ENCODE measurements around the gene HBM. TPM values are rescaled to one million over a fixed set of nuclear protein-coding genes. Genes with fewer than 3 reads are reported as not detected.

Gene HBM
- total RNA-seq, 1 experiment from 2014 or later, result not detected

GRCh38 chr16:120756-121155 lies 45.0 kb upstream of the HBM start:
- H3K79me1 ChIP-seq (ENCODE audit: insufficient read depth, low read depth, low read length, poor library complexity, severe bottlenecking), result no peaks in the 10 kb centered on the region

More at GRCh38 chr16:120756-121155, 45.0 kb upstream of the HBM start:
- H3K27ac Mint-ChIP-seq, result peak overlapping the region in 1 of 3 experiments; percentile 64; a peak in 2 of 7 replicates
- Histone ChIP-seq H3K18ac (ENCODE audit: insufficient read length, low read depth, low read length) (no peak overlapping the region), H3K4ac (ENCODE audit: low read depth, low read length) (no peak overlapping the region), H2AFZ (ENCODE audit: low read length) (no peak overlapping the region), H3T11ph (ENCODE audit: low read length) (no peak overlapping the region), H3K23me2 (ENCODE audit: insufficient read length, low read depth, low read length, poor library complexity, severe bottlenecking) (no peaks in the 10 kb centered on the region), H3K9ac (ENCODE audit: extremely low read depth, insufficient read length, low read length) (no peak overlapping the region), H3K79me2 (ENCODE audit: insufficient read depth, low read length) (no peaks in the 10 kb centered on the region), H3K23ac (ENCODE audit: insufficient read length, low read depth, low read length) (no peak overlapping the region), H4K5ac (ENCODE audit: insufficient read length, low read depth, low read length) (no peak overlapping the region), H3K56ac (ENCODE audit: insufficient read length, low read depth, low read length) (no peak overlapping the region), H4K91ac (ENCODE audit: insufficient read length, low read depth, low read length) (no peak overlapping the region), H3K9me3 (ENCODE audit: control insufficient read depth, low read depth, low read length) (no peaks in the 10 kb centered on the region), H2BK20ac (ENCODE audit: low read depth, low read length, poor library complexity, severe bottlenecking) (no peak overlapping the region), H3K27me3 (ENCODE audit: insufficient read depth, low read length) (no peaks in the 10 kb centered on the region), H2BK15ac (ENCODE audit: low read depth, low read length) (no peak overlapping the region), H4K20me1 (ENCODE audit: control insufficient read depth, insufficient read depth, insufficient read length) (no peaks in the 10 kb centered on the region), H2BK12ac (ENCODE audit: insufficient read length, low read depth, low read length) (no peak overlapping the region), H4K8ac (replicated peaks; ENCODE audit: insufficient read length, low read depth, low read length) (no peak overlapping the region), H2BK120ac (ENCODE audit: low read depth, low read length, poor library complexity, severe bottlenecking) (no peak overlapping the region), H3K4me2 (ENCODE audit: insufficient read depth, insufficient read length, low read length) (no peak overlapping the region), H2AK5ac (ENCODE audit: insufficient read length, low read length) (no peak overlapping the region), H2BK5ac (ENCODE audit: insufficient read length, low read length) (no peak overlapping the region), H3K14ac (ENCODE audit: insufficient read depth, low read length) (no peak overlapping the region), H3K27ac (ENCODE audit: insufficient read length, low read depth, low read length) (no peak overlapping the region), H3K4me1 (ENCODE audit: insufficient read depth, low read length) (no peaks in the 10 kb centered on the region)
- no peaks in the 10 kb centered on the region for H3K4me1 Mint-ChIP-seq
- peaks cover 0 to 15% (median 10%) of the 10 kb centered on the region in 3 experiments; a peak in 5 of 7 replicates for H3K36me3 Mint-ChIP-seq (ENCODE audit: insufficient read depth in 1 of 3, low read depth in 3 of 3)
- no CpG with 5 or more reads among the region's 2 CpGs for WGBS (ENCODE audit: extremely low coverage, insufficient read length, low lambda C conversion rate)
- no peak for TF ChIP-seq CTCF (conservative IDR thresholded peaks at IDR 0.05)
- no peaks in the 10 kb centered on the region for H3K27me3 Mint-ChIP-seq (ENCODE audit: low read depth)
- no peaks in the 10 kb centered on the region for H3K9me3 Mint-ChIP-seq
- no peak overlapping the region for H3K4me3 Mint-ChIP-seq
- DNase-seq, result no peak
